Nephron progenitor cell (in vitro differentiated cells): ENCODE measurements around the gene ITCH.
"Not testable (repeated sequence)": the region's sequence is repeated elsewhere in the genome, so short reads cannot be mapped to it uniquely, and the experiment has no call there.

Experiments used
- DNase-seq: peaks from one replicate; pipeline ENCODE4 v3.0.0; 2021
- H3K27ac Mint-ChIP-seq: 2 replicates; pipeline ENCODE4 v1.8.0; 2021; ENCODE audit warnings: mild to moderate bottlenecking, moderate library complexity, mixed read lengths
- H3K27me3 Mint-ChIP-seq: 2 replicates; pipeline ENCODE4 v1.8.0; 2021; ENCODE audit warnings: mild to moderate bottlenecking, low read depth, mixed read lengths; ENCODE audit not compliant: poor library complexity
- H3K36me3 Mint-ChIP-seq: 2 replicates; pipeline ENCODE4 v1.8.0; 2021; ENCODE audit warnings: low read depth, mixed read lengths
- H3K4me1 Mint-ChIP-seq: 2 replicates; pipeline ENCODE4 v1.8.0; 2021; ENCODE audit warnings: mixed read lengths
- H3K4me3 Mint-ChIP-seq: 2 replicates; pipeline ENCODE4 v1.8.0; 2021; ENCODE audit warnings: mild to moderate bottlenecking, moderate library complexity, mixed read lengths
- H3K9me3 Mint-ChIP-seq: 2 replicates; pipeline ENCODE4 v1.8.0; 2021; ENCODE audit warnings: mild to moderate bottlenecking, moderate library complexity, mixed read lengths
- TF ChIP-seq, protein P1 (sequence below): fragments of 200-600 bp; sonication (generic); IDR thresholded peaks from 2 replicates; pipeline ENCODE4 v1.5.0; 2021; ENCODE audit warnings: antibody characterized with exemption

The ITCH gene

DNA sequence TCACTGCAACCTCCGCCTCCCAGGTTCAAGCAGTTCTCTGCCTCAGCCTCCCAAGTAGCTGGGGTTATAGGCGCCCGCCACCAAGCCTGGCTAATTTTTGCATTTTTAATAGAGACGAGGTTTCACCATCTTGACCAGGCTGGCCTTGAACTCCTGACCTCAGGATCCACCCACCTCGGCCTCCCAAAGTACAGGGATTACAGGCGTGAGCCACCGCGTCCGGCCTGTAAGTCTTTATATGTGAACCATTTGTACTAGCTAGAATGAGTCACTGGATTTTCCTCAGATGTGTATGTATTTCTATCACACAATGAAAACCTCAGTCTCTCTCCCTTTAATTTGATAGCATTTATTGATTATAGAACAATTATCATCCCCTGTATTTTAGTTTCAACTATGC is 34.0 kb downstream of the ITCH start:
- H3K27me3 Mint-ChIP-seq, result no peaks in the 10 kb centered on the region
- TF ChIP-seq, protein P1, sequence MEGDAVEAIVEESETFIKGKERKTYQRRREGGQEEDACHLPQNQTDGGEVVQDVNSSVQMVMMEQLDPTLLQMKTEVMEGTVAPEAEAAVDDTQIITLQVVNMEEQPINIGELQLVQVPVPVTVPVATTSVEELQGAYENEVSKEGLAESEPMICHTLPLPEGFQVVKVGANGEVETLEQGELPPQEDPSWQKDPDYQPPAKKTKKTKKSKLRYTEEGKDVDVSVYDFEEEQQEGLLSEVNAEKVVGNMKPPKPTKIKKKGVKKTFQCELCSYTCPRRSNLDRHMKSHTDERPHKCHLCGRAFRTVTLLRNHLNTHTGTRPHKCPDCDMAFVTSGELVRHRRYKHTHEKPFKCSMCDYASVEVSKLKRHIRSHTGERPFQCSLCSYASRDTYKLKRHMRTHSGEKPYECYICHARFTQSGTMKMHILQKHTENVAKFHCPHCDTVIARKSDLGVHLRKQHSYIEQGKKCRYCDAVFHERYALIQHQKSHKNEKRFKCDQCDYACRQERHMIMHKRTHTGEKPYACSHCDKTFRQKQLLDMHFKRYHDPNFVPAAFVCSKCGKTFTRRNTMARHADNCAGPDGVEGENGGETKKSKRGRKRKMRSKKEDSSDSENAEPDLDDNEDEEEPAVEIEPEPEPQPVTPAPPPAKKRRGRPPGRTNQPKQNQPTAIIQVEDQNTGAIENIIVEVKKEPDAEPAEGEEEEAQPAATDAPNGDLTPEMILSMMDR, result no peak
- H3K4me3 Mint-ChIP-seq, result no peak overlapping the region
- H3K4me1 Mint-ChIP-seq, result peaks cover 26% of the 10 kb centered on the region
- no peak overlapping the region for H3K27ac Mint-ChIP-seq
- no peak for DNase-seq
- no peaks in the 10 kb centered on the region for H3K9me3 Mint-ChIP-seq
- H3K36me3 Mint-ChIP-seq, result peaks cover 66% of the 10 kb centered on the region

DNA sequence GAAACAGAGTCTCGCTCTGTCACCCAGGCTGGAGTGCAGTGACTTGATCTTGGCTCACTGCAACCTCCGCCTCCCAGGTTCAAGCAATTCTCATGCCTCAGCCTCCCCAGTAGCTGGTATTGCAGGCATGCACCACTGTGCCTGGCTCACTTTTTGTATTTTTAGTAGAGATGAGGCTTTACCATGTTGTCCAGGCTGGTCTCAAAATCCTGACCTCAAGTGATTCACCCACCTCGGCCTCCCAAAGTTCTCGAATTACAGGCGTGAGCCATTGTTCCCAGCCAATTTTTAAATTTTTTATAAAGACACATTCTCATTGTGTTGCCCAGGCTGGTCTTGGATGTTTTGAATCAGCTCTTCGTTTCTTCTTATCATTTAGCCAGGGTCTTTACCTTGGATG is 37.7 kb downstream of the ITCH start:
- peak overlapping the region; percentile 1 for H3K4me3 Mint-ChIP-seq
- not testable (repeated sequence) for H3K27me3 Mint-ChIP-seq, DNase-seq, H3K9me3 Mint-ChIP-seq
- peaks cover 26% of the 10 kb centered on the region for H3K4me1 Mint-ChIP-seq
- peaks cover 49% of the 10 kb centered on the region for H3K36me3 Mint-ChIP-seq
- H3K27ac Mint-ChIP-seq, result peak overlapping the region; percentile 58

DNA sequence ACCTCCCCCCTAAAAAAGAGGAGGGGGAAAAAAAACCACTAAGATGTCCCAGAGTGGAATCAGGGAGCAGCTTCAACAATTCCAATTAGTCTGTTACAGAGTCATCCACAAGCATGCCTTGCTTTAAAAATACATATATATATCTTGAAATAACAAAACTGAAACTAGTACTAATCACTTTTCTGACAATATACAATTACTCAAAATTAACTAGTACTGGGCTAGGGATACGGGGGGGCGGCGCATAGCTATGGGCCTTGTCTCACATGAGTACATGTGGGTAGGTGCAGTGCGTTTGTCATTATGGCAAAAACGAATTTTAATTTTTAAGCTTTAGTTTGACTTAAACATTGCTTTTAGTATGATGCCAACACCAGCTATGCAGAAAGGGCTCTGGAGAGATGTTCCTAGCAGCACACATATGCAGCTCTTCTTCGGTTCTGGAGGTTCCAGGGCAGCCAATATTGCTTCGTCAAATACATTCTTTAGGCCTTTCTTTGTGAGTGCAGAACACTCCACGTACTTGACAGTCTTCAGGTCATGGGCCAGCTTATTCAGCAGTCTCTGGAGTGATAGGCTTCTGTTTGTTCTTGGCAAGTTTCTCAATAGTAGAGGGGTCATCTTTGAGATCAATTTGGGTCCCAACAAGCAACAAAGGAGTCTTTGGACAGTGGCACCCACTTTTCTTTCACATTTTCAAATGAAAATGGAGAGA is 38.8 kb downstream of the ITCH start:
- Mint-ChIP-seq H3K27ac (peak overlapping the region; percentile 95), H3K27me3 (no peaks in the 10 kb centered on the region), H3K4me1 (peaks cover 26% of the 10 kb centered on the region), H3K36me3 (peaks cover 44% of the 10 kb centered on the region), H3K9me3 (no peaks in the 10 kb centered on the region), H3K4me3 (no peak overlapping the region)
- no peak for DNase-seq
- TF ChIP-seq, protein P1, result no peak

DNA sequence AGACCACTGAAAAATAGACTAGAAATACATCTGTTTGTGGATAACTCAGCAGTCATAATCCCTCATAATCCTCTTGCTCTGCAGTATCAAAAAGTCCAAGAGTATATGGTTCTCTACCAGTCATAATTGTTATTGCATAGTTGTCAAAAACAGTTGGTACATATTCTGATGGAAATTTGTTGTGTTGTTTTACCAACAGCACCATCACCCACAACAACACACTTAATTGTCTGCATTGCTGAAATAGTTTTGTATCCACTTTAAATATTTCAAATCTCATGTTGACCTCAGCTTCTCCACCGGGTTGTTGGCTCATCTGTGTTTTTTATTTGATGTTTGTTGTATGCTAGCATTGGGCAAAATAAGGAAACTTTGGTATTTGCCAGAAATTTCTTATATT is 39.4 kb downstream of the ITCH start:
- peaks cover 41% of the 10 kb centered on the region for H3K36me3 Mint-ChIP-seq
- no peak overlapping the region for H3K4me3 Mint-ChIP-seq
- TF ChIP-seq, protein P1, result no peak
- H3K27me3 Mint-ChIP-seq, result no peaks in the 10 kb centered on the region
- peak overlapping the region; percentile 95 for H3K27ac Mint-ChIP-seq
- no peak for DNase-seq
- H3K9me3 Mint-ChIP-seq, result no peaks in the 10 kb centered on the region
- H3K4me1 Mint-ChIP-seq, result peaks cover 26% of the 10 kb centered on the region

DNA sequence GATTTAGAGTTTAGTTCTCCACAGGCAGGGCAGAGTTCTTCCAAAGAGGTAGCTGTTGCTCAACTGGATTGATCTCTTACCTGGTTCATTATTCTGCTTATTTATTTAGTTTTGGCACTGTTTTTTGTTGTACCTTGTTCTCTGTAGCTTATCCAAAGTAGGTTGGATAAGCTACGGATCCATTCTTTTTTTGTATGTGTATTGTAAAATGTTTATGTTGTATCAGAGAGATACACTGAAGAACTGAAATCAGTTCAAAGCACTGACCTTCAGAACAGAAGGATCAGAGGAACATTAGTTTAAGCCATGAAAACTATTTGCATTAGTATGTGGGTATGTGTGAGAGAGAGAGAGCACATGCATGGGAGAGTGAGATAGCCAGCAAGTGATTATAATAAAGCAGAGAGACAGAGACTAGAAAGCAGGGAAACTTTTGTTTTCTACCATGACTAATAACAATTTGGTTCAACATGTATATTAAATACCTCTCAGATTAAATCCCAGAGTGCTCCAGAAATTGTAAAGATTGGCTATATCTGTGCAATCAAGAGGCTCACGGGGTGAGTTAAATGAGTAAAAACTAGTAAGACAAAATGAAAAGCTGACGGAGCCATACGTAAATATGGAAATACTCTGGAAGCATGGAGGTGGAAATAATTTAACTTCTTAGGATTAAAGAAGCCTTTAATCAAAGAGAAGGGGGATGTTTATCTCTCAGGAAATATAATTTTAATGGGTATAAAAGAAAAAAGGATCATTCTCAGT is 40.2 kb downstream of the ITCH start:
- no peak overlapping the region for H3K4me3 Mint-ChIP-seq
- no peaks in the 10 kb centered on the region for H3K9me3 Mint-ChIP-seq
- no peak for DNase-seq
- peaks cover 44% of the 10 kb centered on the region for H3K36me3 Mint-ChIP-seq
- peaks cover 26% of the 10 kb centered on the region for H3K4me1 Mint-ChIP-seq
- TF ChIP-seq, protein P1, result no peak
- no peaks in the 10 kb centered on the region for H3K27me3 Mint-ChIP-seq
- H3K27ac Mint-ChIP-seq, result peak overlapping the region; percentile 24

DNA sequence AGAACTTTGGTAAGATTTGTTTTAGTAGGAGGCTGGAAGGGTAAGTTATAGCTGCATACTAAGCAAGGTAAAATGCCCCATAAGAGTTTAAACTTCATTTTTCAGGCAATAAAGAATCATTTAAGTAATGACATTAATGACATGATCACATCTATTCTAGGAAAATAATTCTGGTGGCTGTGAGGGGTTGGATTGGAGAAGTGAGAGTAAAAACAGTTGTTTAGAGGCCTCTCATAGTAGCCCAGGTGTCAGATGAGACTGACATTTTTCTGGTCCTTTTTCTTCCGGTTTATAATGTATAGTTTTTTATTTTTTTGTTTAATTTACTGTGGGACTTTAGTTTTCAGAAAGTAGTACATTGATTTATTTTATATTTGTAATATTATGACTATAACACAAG is 40.8 kb downstream of the ITCH start:
- peaks cover 23% of the 10 kb centered on the region for H3K4me1 Mint-ChIP-seq
- H3K4me3 Mint-ChIP-seq, result no peak overlapping the region
- TF ChIP-seq, protein P1, result no peak

More for the DNA sequence above, 40.8 kb downstream of the ITCH start:
- peak overlapping the region; percentile 21 for H3K27ac Mint-ChIP-seq
- peaks cover 45% of the 10 kb centered on the region for H3K36me3 Mint-ChIP-seq
- H3K9me3 Mint-ChIP-seq, result no peaks in the 10 kb centered on the region
- no peak for DNase-seq
- no peaks in the 10 kb centered on the region for H3K27me3 Mint-ChIP-seq
